Keratinocyte (primary cell): ENCODE data around the gene DNAJB8. TPM values are rescaled to one million over a fixed set of nuclear protein-coding genes. Genes with fewer than 3 reads are reported as not detected.

Experiments used
- DNase-seq: peaks from one replicate; pipeline ENCODE4 v3.0.0-alpha.2; 2011; ENCODE audit warnings: low read depth, missing footprints, low spot score
- FAIRE-seq: peaks from 2 replicates; lab custom pipeline; 2011; peaks lifted over from hg19 to GRCh38; lab: Jason Lieb, UNC
- H2AFZ ChIP-seq: 2 replicates; pipeline ENCODE4 v1.6.0; 2012; ENCODE audit warnings: low read length, control low read depth, inconsistent platforms; ENCODE audit not compliant: control insufficient read depth
- H3K27ac ChIP-seq: 2 replicates; pipeline ENCODE4 v1.5.1; 2011; ENCODE audit warnings: low read length; ENCODE audit not compliant: control insufficient read depth, insufficient read depth
- H3K27me3 ChIP-seq: 3 replicates; pipeline ENCODE4 v1.6.0; 2011; ENCODE audit warnings: low read length; ENCODE audit not compliant: control insufficient read depth, insufficient read depth; ENCODE audit errors: extremely low read depth
- H3K36me3 ChIP-seq, 2 experiments: 2 replicates in 1 of 2; 3 replicates in 1 of 2; pipeline ENCODE4 v1.5.1; 2011; ENCODE audit warnings: low read length in 2 of 2, mild to moderate bottlenecking in 1 of 2; ENCODE audit not compliant: control insufficient read depth in 2 of 2, insufficient read depth in 2 of 2; ENCODE audit errors: extremely low read depth in 1 of 2
- H3K4me1 ChIP-seq: 3 replicates; pipeline ENCODE4 v1.5.1; 2011; ENCODE audit warnings: low read length; ENCODE audit not compliant: control insufficient read depth, insufficient read depth; ENCODE audit errors: extremely low read depth
- H3K4me2 ChIP-seq: 3 replicates; pipeline ENCODE4 v1.6.0; 2011; ENCODE audit warnings: low read depth, low read length; ENCODE audit not compliant: control insufficient read depth, insufficient read depth; ENCODE audit errors: extremely low read depth
- H3K4me3 ChIP-seq, 3 experiments: fragments of 200-600 bp in 1 of 3; sonication (generic) in 1 of 3; 2 replicates in 2 of 3; 3 replicates in 1 of 3; pipeline ENCODE4 v1.5.1; 2011 to 2016; ENCODE audit warnings: low read length in 3 of 3, mild to moderate bottlenecking in 3 of 3, control low read depth in 2 of 3, inconsistent platforms in 1 of 3, low read depth in 1 of 3, mixed read lengths in 1 of 3, mixed run types in 1 of 3, moderate library complexity in 1 of 3; ENCODE audit not compliant: control insufficient read depth in 2 of 3, insufficient read depth in 2 of 3; ENCODE audit errors: extremely low read depth in 1 of 3
- H3K79me2 ChIP-seq: 2 replicates; pipeline ENCODE4 v1.6.0; 2012; ENCODE audit warnings: low read length; ENCODE audit not compliant: control insufficient read depth, insufficient read depth
- H3K9ac ChIP-seq: 3 replicates; pipeline ENCODE4 v1.6.0; 2011; ENCODE audit warnings: low read length; ENCODE audit not compliant: control insufficient read depth, insufficient read depth; ENCODE audit errors: extremely low read depth
- H3K9me1 ChIP-seq: 3 replicates; pipeline ENCODE4 v1.6.0; 2011; ENCODE audit warnings: low read length; ENCODE audit not compliant: control insufficient read depth, insufficient read depth; ENCODE audit errors: extremely low read depth
- H3K9me3 ChIP-seq: 2 replicates; pipeline ENCODE4 v1.5.1; 2012; ENCODE audit warnings: low read depth, low read length; ENCODE audit not compliant: control insufficient read depth
- H4K20me1 ChIP-seq: 3 replicates; pipeline ENCODE4 v1.6.0; 2011; ENCODE audit warnings: low read length; ENCODE audit not compliant: control insufficient read depth, insufficient read depth; ENCODE audit errors: extremely low read depth
- CTCF ChIP-seq, 3 experiments: IDR thresholded peaks in 1 of 3; conservative IDR thresholded peaks in 1 of 3; optimal IDR thresholded peaks in 1 of 3; 2 replicates in 2 of 3; 3 replicates in 1 of 3; pipeline versions ENCODE3 to v1.5.1; 2011; ENCODE audit warnings: low read length in 3 of 3, mild to moderate bottlenecking in 3 of 3, moderate library complexity in 2 of 3, control low read depth in 1 of 3, inconsistent platforms in 1 of 3; ENCODE audit not compliant: insufficient read depth in 2 of 3; ENCODE audit errors: extremely low read depth in 1 of 3
- EZH2 ChIP-seq: IDR thresholded peaks from one replicate; pipeline ENCODE4 v1.6.1; 2012; ENCODE audit warnings: inconsistent platforms, mild to moderate bottlenecking, low read length, moderate library complexity
- dilution Hi-C: fragments of 300-500 bp; cut with MboI; formaldehyde crosslinking; loops from one replicate; pipeline ENCODE4 v1.7.0; 2020; ENCODE audit warnings: low sequenced_read_pairs; ENCODE audit not compliant: extremely low pct_ligation_motif_present
- polyA plus RNA-seq, 5 experiments: library from polyadenylated mRNA; depleted of rRNA in 3 of 5; stranded (reverse) in 3 of 5; stranded (forward) in 1 of 5; unstranded in 1 of 5; fragments of >200 nt; gene quantifications; 1 replicate in 1 of 5; 2 replicates in 3 of 5; 3 replicates in 1 of 5; pipeline versions ENCODE4 v1.2.1 to v1.2.3, GENCODE V29; 2011 to 2012; ENCODE audit warnings: missing spikeins in 2 of 5, low read depth in 1 of 5, low replicate concordance in 1 of 5

The DNAJB8 gene
- polyA plus RNA-seq, 1 donor (not counting 4 experiments of a cell fraction or from before 2014, with no cell fraction given): not detected

- H3K9me3 ChIP-seq: no peaks in the 10 kb centered on the region
- H2AFZ ChIP-seq: no peak overlapping the region
- H3K36me3 ChIP-seq: no peaks in the 10 kb centered on the region
- no peaks in the 10 kb centered on the region for H3K79me2 ChIP-seq
- no peaks in the 10 kb centered on the region for H3K4me1 ChIP-seq
- no peak overlapping the region for H3K4me2 ChIP-seq
- TF ChIP-seq EZH2 (no peak), CTCF (optimal IDR thresholded peaks at IDR 0.05 in 1 of 3, IDR thresholded peaks at IDR 0.05 in 1 of 3, conservative IDR thresholded peaks at IDR 0.05 in 1 of 3; ENCODE audit: extremely low read depth in 1 of 3, insufficient read depth in 2 of 3, low read length in 3 of 3) (no peak)
- H3K9me1 ChIP-seq: no peaks in the 10 kb centered on the region
- no peak overlapping the region for H3K4me3 ChIP-seq
- dilution Hi-C loops: no loop called here
- H3K9ac ChIP-seq: no peak overlapping the region
- peaks cover 6% of the 10 kb centered on the region for H4K20me1 ChIP-seq
- no peak overlapping the region for H3K27ac ChIP-seq
- no peak for FAIRE-seq
- H3K27me3 ChIP-seq: peaks cover 59% of the 10 kb centered on the region
- DNase-seq: no peak
Observed at GRCh38 chr3:128430731-128431130, 36.0 kb downstream of the DNAJB8 start.

DNA sequence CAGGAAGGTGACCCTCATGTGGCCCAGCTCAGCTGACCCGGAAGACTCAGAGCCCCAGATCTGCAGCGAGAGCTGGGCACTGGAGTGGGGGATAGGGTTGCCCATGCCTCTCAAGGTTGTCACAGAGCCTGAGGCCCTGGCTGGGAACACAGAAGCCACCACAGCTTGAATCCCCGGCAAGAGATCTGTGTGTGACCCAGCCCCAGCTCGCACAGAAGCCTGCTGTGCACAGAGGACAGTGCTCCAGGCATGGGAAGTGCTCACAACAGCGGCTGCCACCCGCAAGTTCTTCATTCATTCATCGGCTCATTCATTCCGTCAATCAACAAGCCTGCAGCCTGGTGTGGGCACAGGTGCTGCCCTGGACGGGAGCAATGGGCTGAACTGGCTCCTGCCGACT lies 36.4 kb downstream of the DNAJB8 start:
- Histone ChIP-seq H3K27ac (no peak overlapping the region), H3K4me3 (no peak overlapping the region), H3K36me3 (no peaks in the 10 kb centered on the region), H3K9ac (no peak overlapping the region), H3K79me2 (no peaks in the 10 kb centered on the region), H3K4me1 (no peaks in the 10 kb centered on the region), H3K9me3 (no peaks in the 10 kb centered on the region), H3K9me1 (no peaks in the 10 kb centered on the region), H3K4me2 (no peak overlapping the region), H2AFZ (no peak overlapping the region), H4K20me1 (peaks cover 3% of the 10 kb centered on the region), H3K27me3 (peaks cover 57% of the 10 kb centered on the region)
- FAIRE-seq (no peak), DNase-seq (no peak)
- no peak for TF ChIP-seq EZH2
- TF ChIP-seq CTCF (optimal IDR thresholded peaks at IDR 0.05 in 1 of 3, IDR thresholded peaks at IDR 0.05 in 1 of 3, conservative IDR thresholded peaks at IDR 0.05 in 1 of 3; ENCODE audit: extremely low read depth in 1 of 3, insufficient read depth in 2 of 3, low read length in 3 of 3): no peak
- dilution Hi-C loops: no loop called here
